Activated naive CD4-positive, alpha-beta T cell treated with anti-CD3 and anti-CD28 coated beads, Interleukin-2, amount 50 U/mL, for 72 hours (primary cell): ENCODE data around the gene ERC2. TPM values are rescaled to one million over a fixed set of nuclear protein-coding genes. Genes with fewer than 3 reads are reported as not detected.
"Not testable (repeated sequence)": the region's sequence is repeated elsewhere in the genome, so short reads cannot be mapped to it uniquely, and the experiment has no call there.

ENCODE experiments used
- ATAC-seq, 2 donors: fragments of 150-1000 bp; cut with Tn5 transposase; 2 replicates each; pipeline ENCODE4 v1.10.0; 2021; ENCODE audit warnings: mild to moderate bottlenecking in 2 of 2, moderate library complexity in 2 of 2
- DNase-seq, 2 donors: peaks; one replicate each; pipeline ENCODE4 v3.0.0; 2021 to 2022; ENCODE audit warnings: low spot score in 2 of 2
- H3K27ac Mint-ChIP-seq, 2 donors: one replicate each; pipeline ENCODE4 v1.8.0; 2022; ENCODE audit warnings: mild to moderate bottlenecking in 2 of 2, mixed read lengths in 2 of 2
- H3K36me3 Mint-ChIP-seq, 2 donors: one replicate each; pipeline ENCODE4 v1.8.0; 2022; ENCODE audit warnings: mixed read lengths in 2 of 2
- H3K9me3 Mint-ChIP-seq, 2 donors: one replicate each; pipeline ENCODE4 v1.8.0; 2022; ENCODE audit warnings: mixed read lengths in 2 of 2
- total RNA-seq, 2 donors: library from RNA; stranded (reverse); gene quantifications; one replicate each; pipeline ENCODE4 v1.2.3, GENCODE V29; 2022

ERC2 gene
- total RNA-seq, 2 donors from 2014 or later = 0.58 TPM; not detected in 1

DNA sequence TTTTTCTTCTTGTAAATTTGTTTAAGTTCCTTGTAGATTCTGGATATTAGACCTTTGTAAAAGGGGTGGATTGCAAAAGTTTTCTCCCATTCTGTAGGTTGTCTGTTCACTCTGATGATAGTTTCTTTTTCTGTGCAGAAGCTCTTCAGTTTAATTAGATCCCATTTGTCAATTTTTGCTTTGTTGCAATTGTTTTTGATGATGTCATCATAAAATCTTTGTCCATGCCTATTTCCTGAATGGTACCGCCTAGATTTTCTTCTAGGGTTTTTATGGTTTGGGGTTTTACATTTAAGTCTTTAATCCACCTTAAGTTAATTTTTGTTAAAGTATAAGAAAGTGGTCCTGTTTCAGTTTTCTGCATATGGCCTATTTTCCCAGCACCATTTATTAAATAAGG is 401.9 kb downstream of the ERC2 start:
- Mint-ChIP-seq H3K9me3 (peaks cover 10 to 12% of the 10 kb centered on the region in 2 donors), H3K36me3 (peaks cover 0 to 10% of the 10 kb centered on the region in 2 donors)
- not testable (repeated sequence) for H3K27ac Mint-ChIP-seq, DNase-seq, ATAC-seq

DNA sequence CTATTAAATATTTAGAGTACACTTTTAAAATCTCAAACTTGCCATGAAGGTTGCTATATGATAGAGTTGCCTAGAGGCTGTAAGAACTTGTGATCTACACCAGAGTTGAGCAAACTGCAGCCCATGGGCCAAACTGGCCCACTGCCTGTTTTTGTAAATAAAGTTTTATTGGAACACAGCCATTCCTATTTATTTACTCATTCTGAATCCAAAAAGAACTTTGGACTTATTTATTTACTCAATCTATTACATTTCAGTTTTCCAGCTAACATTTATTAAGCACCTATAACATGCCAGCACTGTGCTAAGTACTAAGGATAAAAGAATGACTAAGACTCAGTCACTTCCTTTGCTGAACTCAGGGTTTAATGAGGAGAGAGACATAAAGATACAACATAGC is 403.6 kb downstream of the ERC2 start:
- Mint-ChIP-seq H3K27ac (no peak overlapping the region), H3K36me3 (peaks cover 0 to 10% of the 10 kb centered on the region in 2 donors), H3K9me3 (peaks cover 10 to 12% of the 10 kb centered on the region in 2 donors)
- no peak for ATAC-seq
- DNase-seq = no peak

GRCh38 chr3:56061279-56061626 is 407.0 kb downstream of the ERC2 start:
- no peak for ATAC-seq
- no peaks in the 10 kb centered on the region for H3K9me3 Mint-ChIP-seq
- no peak overlapping the region for H3K27ac Mint-ChIP-seq
- no peaks in the 10 kb centered on the region for H3K36me3 Mint-ChIP-seq
- DNase-seq = no peak

GRCh38 chr3:56060521-56061278 is 407.6 kb downstream of the ERC2 start:
- ATAC-seq (no peak), DNase-seq (no peak)
- Mint-ChIP-seq H3K9me3 (no peaks in the 10 kb centered on the region), H3K27ac (no peak overlapping the region), H3K36me3 (no peaks in the 10 kb centered on the region)

GRCh38 chr3:56059731-56060130 is 408.5 kb downstream of the ERC2 start:
- DNase-seq (no peak), ATAC-seq (no peak)
- H3K36me3 Mint-ChIP-seq = no peaks in the 10 kb centered on the region
- H3K9me3 Mint-ChIP-seq = no peaks in the 10 kb centered on the region
- no peak overlapping the region for H3K27ac Mint-ChIP-seq

DNA sequence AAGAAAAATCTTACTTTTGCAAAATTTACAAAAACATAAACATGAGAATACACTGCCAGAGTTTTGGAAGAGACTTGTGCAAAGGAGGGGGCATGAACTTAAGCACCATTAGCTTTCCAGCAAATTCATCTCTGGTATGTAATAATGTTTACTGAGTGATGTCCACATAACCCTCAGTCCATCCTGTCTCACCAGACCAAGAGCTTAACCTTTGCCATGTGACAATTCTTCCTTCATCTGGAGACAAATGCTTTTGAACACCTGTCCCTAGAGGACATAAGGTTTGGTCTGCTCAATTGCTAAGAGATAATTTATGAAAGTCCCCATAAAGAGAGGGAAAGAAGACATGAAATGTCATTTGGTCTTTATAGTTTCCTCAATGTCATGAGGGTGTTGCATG is 412.3 kb downstream of the ERC2 start:
- no peaks in the 10 kb centered on the region for H3K36me3 Mint-ChIP-seq
- ATAC-seq (no peak), DNase-seq (no peak)
- H3K27ac Mint-ChIP-seq = no peak overlapping the region
- no peaks in the 10 kb centered on the region for H3K9me3 Mint-ChIP-seq

GRCh38 chr3:56055546-56055945 is 412.7 kb downstream of the ERC2 start:
- no peaks in the 10 kb centered on the region for H3K36me3 Mint-ChIP-seq
- DNase-seq = no peak
- H3K27ac Mint-ChIP-seq = no peak overlapping the region
- ATAC-seq = no peak
- no peaks in the 10 kb centered on the region for H3K9me3 Mint-ChIP-seq

DNA sequence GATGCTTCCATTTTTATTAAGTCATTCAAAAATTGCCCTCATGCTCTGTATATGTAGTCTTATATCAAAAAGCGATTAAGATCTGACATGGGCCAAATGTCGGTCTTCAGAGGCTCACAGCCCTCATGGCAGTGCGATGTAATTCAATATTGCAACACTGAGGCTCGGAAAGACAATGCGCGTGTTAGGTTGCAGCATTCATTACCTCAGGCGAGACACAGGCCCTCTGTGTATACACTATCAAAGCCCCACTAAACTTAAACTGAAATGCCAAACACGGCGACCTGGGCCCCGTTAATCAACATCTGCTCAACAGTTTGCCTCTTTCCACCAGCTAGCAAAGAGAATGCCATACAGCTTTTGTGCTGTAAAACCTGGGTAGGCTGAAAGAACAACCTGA is 413.4 kb downstream of the ERC2 start:
- Mint-ChIP-seq H3K9me3 (no peaks in the 10 kb centered on the region), H3K36me3 (no peaks in the 10 kb centered on the region), H3K27ac (no peak overlapping the region)
- ATAC-seq (no peak), DNase-seq (no peak)

DNA sequence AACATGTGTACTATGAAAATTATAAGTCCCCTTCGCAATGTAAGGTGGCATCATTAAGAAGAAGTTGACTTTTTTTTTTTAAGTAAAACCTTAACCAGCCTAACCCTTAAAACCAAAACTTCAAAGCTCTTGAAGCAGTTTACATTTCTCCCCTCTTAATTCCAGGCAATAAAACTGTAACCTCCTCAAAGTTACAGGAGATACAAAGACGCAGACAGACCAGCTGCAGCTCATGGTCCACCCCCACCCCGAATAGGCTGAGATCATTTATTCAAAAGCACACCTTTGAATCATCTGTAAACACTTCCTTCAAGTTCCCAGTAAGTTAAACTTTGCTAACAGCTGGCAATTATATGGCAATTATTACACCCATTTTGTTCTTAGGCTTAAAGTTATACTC is 414.5 kb downstream of the ERC2 start:
- Mint-ChIP-seq H3K27ac (no peak overlapping the region), H3K36me3 (no peaks in the 10 kb centered on the region), H3K9me3 (no peaks in the 10 kb centered on the region)
- ATAC-seq (no peak), DNase-seq (no peak)

- H3K27ac Mint-ChIP-seq = no peak overlapping the region
- no peaks in the 10 kb centered on the region for H3K36me3 Mint-ChIP-seq
- ATAC-seq (no peak), DNase-seq (no peak)
- H3K9me3 Mint-ChIP-seq = no peaks in the 10 kb centered on the region
These were observed 416.1 kb downstream of the ERC2 start for GRCh38 chr3:56052188-56052587.

DNA sequence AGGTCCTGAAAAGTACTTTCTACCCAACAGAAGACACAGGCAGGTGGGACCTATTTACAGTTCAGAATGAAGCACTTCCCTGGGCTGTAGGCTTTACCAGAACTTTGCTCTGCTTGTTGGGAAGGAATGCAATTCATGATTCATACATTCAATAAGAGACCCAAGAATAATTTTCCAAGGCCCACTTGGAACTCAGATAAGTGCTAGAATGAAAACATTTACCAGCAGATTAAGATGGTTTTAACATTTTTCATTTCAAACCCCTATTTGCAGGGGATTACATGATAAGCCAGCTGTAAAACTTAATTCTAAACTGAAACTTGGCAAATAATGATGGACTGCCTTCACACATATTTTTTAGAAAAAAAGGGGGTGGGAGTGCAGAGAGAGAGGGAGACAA is 417.2 kb downstream of the ERC2 start:
- Mint-ChIP-seq H3K36me3 (no peaks in the 10 kb centered on the region), H3K27ac (no peak overlapping the region), H3K9me3 (no peaks in the 10 kb centered on the region)
- ATAC-seq (no peak), DNase-seq (no peak)

DNA sequence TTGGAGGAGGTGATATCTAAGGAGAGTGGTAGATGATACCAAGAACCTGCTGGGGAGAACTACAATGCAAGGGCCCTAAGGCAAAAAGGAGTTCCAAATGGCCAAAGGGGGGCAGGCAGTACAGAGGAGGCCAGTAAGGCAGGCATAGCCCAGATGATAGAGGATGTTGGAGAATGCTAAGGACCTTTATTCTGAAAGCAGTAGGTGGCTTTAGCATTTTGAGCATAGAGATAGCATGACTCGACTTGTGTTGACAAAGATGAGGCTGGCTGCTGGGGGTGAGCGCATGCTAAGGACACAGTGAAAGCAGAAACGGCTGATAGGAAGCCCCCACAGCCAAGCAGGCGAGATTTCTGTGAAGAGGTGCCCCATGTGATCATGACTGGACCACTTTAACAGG is 419.3 kb downstream of the ERC2 start:
- no peaks in the 10 kb centered on the region for H3K36me3 Mint-ChIP-seq
- DNase-seq = no peak
- no peak for ATAC-seq
- H3K9me3 Mint-ChIP-seq = no peaks in the 10 kb centered on the region
- H3K27ac Mint-ChIP-seq = no peak overlapping the region

DNA sequence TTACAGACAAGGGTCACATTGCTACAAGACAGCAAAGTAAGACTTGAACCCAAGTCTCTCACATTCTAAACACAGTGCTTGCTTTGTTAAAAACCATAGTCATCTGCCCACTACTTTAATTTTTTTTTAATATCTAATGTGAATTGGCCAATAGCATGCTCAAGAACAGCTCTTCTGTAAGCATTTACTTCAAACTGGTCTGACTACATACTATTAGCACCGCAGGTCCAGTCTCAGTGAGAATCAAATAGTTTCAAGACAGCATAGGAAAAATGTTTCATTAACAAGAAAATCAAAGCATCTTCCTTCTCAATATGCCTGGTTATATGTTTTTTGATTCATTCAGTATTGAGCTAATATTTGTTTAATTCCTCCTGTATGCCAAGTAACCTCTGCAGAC is 419.9 kb downstream of the ERC2 start:
- no peaks in the 10 kb centered on the region for H3K9me3 Mint-ChIP-seq
- no peak overlapping the region for H3K27ac Mint-ChIP-seq
- DNase-seq = no peak
- H3K36me3 Mint-ChIP-seq = no peaks in the 10 kb centered on the region
- ATAC-seq = no peak

DNA sequence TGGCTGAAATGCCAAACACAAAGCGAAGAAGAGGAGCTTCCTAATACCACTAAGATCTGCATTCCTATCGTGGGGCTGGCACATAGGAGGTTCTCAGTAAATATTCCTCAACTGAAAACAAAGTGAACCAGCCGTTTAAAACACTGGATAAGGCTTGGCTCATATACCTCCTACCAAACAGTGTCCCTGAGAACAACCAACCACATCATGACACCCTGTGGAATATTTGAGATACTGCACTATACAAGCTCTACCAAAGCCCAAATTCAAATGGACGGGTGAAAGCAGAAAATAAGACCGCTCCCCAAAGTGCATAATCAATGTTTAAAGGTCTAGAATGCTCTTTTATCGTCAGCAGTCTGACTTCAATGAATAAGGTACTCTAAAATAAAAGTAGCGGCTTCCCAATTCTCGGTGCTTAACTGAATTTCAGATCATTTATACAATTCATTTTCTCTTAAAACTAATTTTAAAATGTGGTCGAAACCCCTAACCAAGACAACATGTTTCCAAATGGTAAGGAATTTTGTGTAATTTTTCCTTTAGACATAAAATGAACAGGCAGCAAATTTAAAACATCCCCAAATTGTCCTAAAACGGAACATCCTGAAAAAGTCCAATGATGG is 425.8 kb downstream of the ERC2 start:
- peaks cover 0 to 5% of the 10 kb centered on the region in 2 donors for H3K9me3 Mint-ChIP-seq
- no peak overlapping the region for H3K27ac Mint-ChIP-seq
- DNase-seq (no peak), ATAC-seq (no peak)
- H3K36me3 Mint-ChIP-seq = no peaks in the 10 kb centered on the region

DNA sequence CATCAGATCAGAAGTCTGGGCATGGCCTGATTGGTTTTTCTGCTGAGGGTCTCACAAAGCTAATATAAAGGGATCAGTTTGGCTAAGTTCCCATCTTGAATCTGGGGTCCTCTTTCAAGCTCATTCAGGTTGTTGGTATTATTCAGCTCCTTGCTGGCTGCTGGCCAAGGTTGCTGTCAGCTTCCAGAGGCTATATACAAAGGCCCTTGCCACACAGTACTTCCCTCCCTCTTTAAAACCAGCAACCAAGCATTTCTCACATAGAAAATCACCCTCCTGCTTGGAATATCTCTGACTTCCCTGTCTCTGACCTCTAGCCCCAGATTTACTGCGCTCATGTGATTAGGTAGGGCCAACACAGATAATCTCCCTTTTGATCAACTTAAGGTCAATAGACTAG is 442.9 kb downstream of the ERC2 start:
- Mint-ChIP-seq H3K9me3 (peaks cover 4 to 8% of the 10 kb centered on the region in 2 donors), H3K36me3 (no peaks in the 10 kb centered on the region), H3K27ac (no peak overlapping the region)
- DNase-seq (no peak), ATAC-seq (no peak)

DNA sequence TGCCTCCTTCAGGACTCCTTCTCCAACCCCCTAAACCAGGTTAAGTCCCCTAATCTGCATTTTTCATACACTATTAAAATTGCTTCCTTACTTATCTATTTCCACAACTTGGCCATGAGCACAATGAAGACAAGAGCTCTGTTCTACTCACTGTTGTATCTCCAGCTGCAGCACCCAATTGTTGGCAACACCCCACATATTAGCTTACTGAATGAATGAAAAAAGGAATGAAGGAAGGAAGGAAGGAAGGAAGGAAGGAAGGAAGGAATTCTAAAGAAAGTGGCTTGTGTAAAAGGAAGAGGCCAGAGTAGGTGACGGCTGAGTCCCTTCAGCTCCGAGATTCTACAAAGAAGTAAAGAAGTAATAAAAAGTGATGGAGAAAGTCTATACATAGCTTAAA is 444.7 kb downstream of the ERC2 start:
- H3K9me3 Mint-ChIP-seq = peaks cover 4 to 5% of the 10 kb centered on the region in 2 donors

DNA sequence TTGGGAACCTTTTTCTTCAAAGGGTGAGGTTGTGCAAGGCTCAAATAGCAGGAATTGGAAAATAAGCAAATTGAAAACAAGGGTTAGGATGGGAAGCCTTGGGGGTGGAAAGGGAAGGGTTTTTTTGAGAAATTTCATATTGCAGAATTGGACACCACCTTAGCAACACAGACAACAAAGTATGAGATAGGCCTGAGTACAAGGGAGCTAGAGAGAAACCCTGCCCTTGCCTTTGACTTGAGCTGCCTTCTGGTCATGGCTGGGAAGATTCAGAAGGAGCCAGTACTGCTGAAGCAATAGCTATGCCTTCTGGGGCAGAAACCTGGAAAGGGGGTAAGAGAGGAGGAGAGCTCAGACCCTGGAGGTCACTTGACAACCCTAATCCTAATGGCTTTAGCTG is 445.6 kb downstream of the ERC2 start:
- Mint-ChIP-seq H3K9me3 (peaks cover 5 to 7% of the 10 kb centered on the region in 2 donors), H3K36me3 (no peaks in the 10 kb centered on the region), H3K27ac (no peak overlapping the region)
- no peak for ATAC-seq
- no peak for DNase-seq

More for the DNA sequence above, 444.7 kb downstream of the ERC2 start:
- ATAC-seq (no peak), DNase-seq (no peak)
- Mint-ChIP-seq H3K36me3 (no peaks in the 10 kb centered on the region), H3K27ac (peak overlapping the region in 1 of 2 donors; percentile 34)

GRCh38 chr3:56019490-56020146 is 448.6 kb downstream of the ERC2 start:
- ATAC-seq (no peak), DNase-seq (no peak)
- Mint-ChIP-seq H3K27ac (no peak overlapping the region), H3K36me3 (no peaks in the 10 kb centered on the region), H3K9me3 (peaks cover 7 to 11% of the 10 kb centered on the region in 2 donors)
